Suprapubic skin (tissue), 4 donors: Measurements from ENCODE around the gene TCF12.

Source experiments
- CTCF ChIP-seq, 2 donors: fragments of 200-600 bp in 1 of 2; fragments of 450-650 bp in 1 of 2; sonication (generic) in 1 of 2; IDR thresholded peaks; one replicate each; pipeline ENCODE4 v1.5.1; 2016 to 2019; ENCODE audit warnings: antibody characterized with exemption in 2 of 2, mild to moderate bottlenecking in 1 of 2, moderate library complexity in 1 of 2
- EP300 ChIP-seq: sonication (generic); formaldehyde crosslinking; IDR thresholded peaks from one replicate; pipeline ENCODE4 v1.6.1; 2017; ENCODE audit warnings: antibody characterized with exemption
- POLR2AphosphoS5 ChIP-seq, 3 donors: sonication (generic); formaldehyde crosslinking; IDR thresholded peaks; one replicate each; pipeline ENCODE4 v1.6.1; 2017; ENCODE audit warnings: antibody characterized with exemption in 3 of 3

- no peak for TF ChIP-seq POLR2AphosphoS5 (IDR thresholded peaks at IDR 0.05)
- no peak for TF ChIP-seq CTCF (IDR thresholded peaks at IDR 0.05)
- TF ChIP-seq EP300: no peak
Observed at GRCh38 chr15:56972426-56972825, 54.0 kb downstream of the TCF12 start.
